Astrocyte of the spinal cord (primary cell): ENCODE results near the gene ODAD2.

ENCODE experiments used
- DNase-seq: peaks from one replicate; pipeline ENCODE4 v3.0.0; 2011; ENCODE audit warnings: low read depth, low spot score
- H3K4me3 ChIP-seq: 2 replicates; pipeline ENCODE4 v1.5.1; 2011; ENCODE audit warnings: low read depth, mild to moderate bottlenecking, low read length, moderate library complexity
- in situ Hi-C: cut with HindIII; loops from 2 replicates; pipeline ENCODE4 v1.10.0; 2017; ENCODE audit warnings: low sequenced_read_pairs
- TF ChIP-seq, protein P1 (sequence below): IDR thresholded peaks from 2 replicates; pipeline ENCODE4 v1.5.1; 2012; ENCODE audit warnings: low read depth, mild to moderate bottlenecking, low read length, inconsistent platforms

Gene ODAD2

DNA sequence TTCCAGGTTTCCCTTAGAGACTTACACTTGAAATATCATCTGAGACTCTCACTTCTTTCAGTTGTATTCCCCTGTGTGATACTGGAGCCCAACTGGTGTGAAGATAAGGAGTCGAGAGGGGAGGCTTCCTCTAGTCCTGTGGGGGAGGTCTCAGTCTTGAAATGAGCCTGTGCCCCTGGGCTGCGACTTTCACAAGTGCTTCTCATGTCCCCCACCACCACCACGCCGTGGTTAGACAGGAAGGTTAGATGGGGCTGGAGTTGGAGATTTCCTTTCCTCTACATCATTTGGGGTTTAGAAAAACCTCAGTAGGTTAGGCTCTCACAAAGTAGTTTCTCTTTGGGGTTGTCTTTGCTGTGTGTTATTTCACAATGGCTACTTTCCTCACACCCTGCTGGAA lies 227.6 kb downstream of the ODAD2 start:
- DNase-seq = no peak
- no peak overlapping the region for H3K4me3 ChIP-seq
- TF ChIP-seq, protein P1, sequence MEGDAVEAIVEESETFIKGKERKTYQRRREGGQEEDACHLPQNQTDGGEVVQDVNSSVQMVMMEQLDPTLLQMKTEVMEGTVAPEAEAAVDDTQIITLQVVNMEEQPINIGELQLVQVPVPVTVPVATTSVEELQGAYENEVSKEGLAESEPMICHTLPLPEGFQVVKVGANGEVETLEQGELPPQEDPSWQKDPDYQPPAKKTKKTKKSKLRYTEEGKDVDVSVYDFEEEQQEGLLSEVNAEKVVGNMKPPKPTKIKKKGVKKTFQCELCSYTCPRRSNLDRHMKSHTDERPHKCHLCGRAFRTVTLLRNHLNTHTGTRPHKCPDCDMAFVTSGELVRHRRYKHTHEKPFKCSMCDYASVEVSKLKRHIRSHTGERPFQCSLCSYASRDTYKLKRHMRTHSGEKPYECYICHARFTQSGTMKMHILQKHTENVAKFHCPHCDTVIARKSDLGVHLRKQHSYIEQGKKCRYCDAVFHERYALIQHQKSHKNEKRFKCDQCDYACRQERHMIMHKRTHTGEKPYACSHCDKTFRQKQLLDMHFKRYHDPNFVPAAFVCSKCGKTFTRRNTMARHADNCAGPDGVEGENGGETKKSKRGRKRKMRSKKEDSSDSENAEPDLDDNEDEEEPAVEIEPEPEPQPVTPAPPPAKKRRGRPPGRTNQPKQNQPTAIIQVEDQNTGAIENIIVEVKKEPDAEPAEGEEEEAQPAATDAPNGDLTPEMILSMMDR = no peak
- in situ Hi-C loops = no loop called here

DNA sequence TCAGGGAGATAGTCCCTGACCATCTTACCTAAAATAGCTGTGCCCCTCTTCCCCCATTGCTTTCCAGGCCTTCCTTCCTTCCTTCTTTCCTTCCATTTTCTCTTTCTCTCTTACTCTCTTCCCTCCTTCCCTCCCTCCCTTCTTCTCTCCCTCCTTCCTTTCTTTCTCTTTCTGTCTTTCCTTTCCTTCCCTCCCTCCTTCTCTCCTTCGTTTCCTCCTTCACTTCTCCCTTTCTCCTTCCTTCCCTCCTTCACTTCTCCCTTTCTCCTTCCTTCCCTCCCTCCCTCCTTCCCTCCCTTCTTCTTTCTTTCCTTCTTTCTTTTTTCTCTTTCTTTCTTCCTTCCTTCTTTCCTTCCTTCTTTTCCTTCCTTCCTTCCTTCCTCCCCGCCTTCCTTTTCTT lies 228.7 kb downstream of the ODAD2 start:
- TF ChIP-seq, protein P1 = no peak
- no peak for DNase-seq
- in situ Hi-C loops = no loop called here
- no peak overlapping the region for H3K4me3 ChIP-seq
